Measurements from ENCODE around the gene RFXANK. TPM values are rescaled to one million over a fixed set of nuclear protein-coding genes. Genes with fewer than 3 reads are reported as not detected.
"Not testable (repeated sequence)": the region's sequence is repeated elsewhere in the genome, so short reads cannot be mapped to it uniquely, and the experiment has no call there.

The RFXANK gene
- total RNA-seq, 2 donors from 2014 or later = 45.2 to 107 TPM

DNA sequence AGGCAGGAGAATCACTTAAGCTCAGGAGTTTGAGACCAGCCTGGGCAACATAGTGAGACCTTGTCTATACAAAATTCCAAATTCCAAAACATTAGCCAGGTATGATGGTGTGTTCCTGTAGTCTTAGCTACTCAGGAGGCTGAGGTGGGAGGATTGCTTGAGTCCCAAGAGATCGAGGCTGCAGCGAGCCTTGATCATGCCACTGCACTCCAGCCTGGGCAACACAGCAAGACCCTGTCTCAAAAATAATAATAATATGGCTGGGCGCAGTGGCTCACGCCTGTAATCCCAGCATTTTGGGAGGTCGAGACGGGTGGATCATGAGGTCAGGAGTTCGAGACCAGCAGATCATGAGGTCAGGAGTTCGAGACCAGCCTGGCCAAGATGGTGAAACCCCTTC lies 28.9 kb downstream of the RFXANK start:
- H3K36me3 Mint-ChIP-seq; ATAC-seq; H3K27me3 Mint-ChIP-seq; H3K4me3 Mint-ChIP-seq; H3K27ac Mint-ChIP-seq; H3K4me1 Mint-ChIP-seq (ENCODE audit: low read depth in 2 of 2); DNase-seq (ENCODE audit: low spot score); H3K9me3 Mint-ChIP-seq: not testable (repeated sequence)

DNA sequence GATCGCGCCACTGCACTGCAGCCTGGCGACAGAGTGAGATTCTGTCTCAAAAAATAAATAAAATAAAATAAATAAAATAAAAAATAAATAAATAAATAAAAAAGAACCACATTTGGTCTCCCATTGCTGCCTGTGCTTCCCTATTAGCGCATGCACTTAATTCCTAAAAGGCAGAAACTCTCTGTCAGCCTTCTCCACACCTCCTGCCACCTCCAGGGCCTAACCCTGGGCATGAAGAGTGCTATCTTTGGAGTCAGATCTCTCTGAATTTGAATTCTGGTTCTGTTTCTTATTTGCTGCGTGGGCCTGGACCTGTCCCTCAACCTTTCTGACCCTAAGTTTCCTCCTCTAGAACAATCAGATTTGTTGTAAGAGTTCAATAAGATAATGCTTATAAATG lies 31.0 kb downstream of the RFXANK start:
- Mint-ChIP-seq H3K27me3 (peaks cover 0 to 2% of the 10 kb centered on the region in 2 donors), H3K4me3 (no peak overlapping the region), H3K27ac (no peak overlapping the region), H3K9me3 (no peaks in the 10 kb centered on the region), H3K36me3 (no peaks in the 10 kb centered on the region), H3K4me1 (ENCODE audit: low read depth in 2 of 2) (peaks cover 0 to 9% of the 10 kb centered on the region in 2 donors)
- DNase-seq (ENCODE audit: low spot score) = no peak
- ATAC-seq = no peak

DNA sequence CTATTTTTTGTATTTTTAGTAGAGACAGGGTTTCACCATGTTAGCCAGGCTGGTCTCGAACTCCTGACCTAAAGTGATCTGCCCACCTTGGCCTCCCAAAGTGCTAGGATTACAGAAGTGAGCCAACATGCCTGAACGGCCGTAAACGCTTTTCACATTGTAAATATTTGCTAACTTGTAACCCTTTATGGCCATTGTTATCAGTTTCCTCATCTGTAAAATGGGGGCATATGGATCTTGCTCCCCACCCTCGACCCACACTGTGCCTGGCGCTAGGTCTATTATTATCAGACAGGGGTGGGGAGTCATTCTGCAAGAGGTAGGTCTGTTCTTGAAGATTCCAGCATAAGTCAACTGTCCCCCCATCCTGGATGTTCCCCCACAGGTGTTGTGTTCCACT lies 31.6 kb downstream of the RFXANK start:
- DNase-seq (ENCODE audit: low spot score) (no peak), ATAC-seq (no peak)
- H3K4me1 Mint-ChIP-seq (ENCODE audit: low read depth in 2 of 2) = peaks cover 0 to 9% of the 10 kb centered on the region in 2 donors
- H3K9me3 Mint-ChIP-seq = no peaks in the 10 kb centered on the region
- no peak overlapping the region for H3K4me3 Mint-ChIP-seq
- H3K36me3 Mint-ChIP-seq = no peaks in the 10 kb centered on the region
- peaks cover 2 to 3% of the 10 kb centered on the region in 2 donors for H3K27me3 Mint-ChIP-seq
- H3K27ac Mint-ChIP-seq = no peak overlapping the region

DNA sequence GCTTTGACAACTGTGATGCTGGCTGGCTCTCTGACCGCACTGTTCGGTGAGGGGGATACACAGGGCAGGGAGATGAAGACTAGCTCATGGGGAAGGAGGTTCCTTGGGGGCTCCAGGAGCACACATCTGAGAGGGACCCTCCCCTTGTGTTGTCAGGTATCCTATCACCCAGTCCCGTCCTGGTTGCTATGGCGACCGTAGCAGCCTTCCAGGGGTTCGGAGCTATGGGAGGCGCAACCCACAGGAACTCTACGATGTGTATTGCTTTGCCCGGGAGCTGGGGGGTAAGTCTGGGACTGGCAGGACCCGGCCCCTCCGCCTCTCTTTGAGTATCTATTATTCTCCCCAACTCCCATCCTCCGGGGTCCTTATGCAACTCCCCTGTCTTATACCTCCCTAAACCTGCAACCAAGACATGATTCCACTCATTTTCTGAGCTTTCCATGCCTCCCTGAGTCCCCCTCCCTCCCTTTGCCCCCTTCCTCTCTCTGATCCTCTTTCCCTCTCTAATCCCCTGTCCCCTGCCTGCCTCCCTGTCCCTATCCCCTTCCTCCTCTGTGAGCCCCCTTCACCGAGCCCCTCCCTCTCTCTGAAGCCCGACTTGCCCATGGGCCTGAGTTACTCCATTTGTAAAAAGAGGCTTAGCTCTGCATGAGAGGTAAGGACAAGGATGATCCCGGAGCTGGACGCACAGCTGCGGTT lies 32.2 kb downstream of the RFXANK start:
- peaks cover 0 to 9% of the 10 kb centered on the region in 2 donors for H3K4me1 Mint-ChIP-seq (ENCODE audit: low read depth in 2 of 2)
- DNase-seq (ENCODE audit: low spot score) (no peak), ATAC-seq (no peak)
- H3K9me3 Mint-ChIP-seq = no peaks in the 10 kb centered on the region
- H3K27ac Mint-ChIP-seq = no peak overlapping the region
- H3K36me3 Mint-ChIP-seq = no peaks in the 10 kb centered on the region
- H3K4me3 Mint-ChIP-seq = no peak overlapping the region
- H3K27me3 Mint-ChIP-seq = peaks cover 0 to 9% of the 10 kb centered on the region in 2 donors

DNA sequence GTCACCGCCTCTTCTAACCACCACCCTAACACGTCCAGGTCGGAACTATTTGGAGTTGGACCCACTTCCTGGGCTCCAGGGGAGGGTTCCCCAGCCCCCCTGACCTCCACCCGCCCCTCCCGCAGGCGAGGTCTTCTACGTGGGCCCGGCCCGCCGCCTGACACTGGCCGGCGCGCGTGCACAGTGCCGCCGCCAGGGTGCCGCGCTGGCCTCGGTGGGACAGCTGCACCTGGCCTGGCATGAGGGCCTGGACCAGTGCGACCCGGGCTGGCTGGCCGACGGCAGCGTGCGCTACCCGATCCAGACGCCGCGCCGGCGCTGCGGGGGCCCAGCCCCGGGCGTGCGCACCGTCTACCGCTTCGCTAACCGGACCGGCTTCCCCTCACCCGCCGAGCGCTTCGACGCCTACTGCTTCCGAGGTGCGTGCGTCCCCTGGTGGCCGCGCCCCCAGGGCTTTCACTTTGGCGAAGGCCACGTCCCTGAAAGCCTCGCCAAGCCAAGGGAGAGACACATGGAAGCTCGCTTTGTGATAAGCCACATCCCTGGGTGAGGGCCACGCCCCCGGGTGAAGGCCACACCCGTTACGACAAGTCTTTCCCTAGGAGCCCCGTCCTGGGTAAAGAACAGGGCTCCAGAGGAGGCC lies 32.9 kb downstream of the RFXANK start:
- no peak overlapping the region for H3K27ac Mint-ChIP-seq
- H3K4me3 Mint-ChIP-seq = peak overlapping the region; percentile 70
- H3K4me1 Mint-ChIP-seq (ENCODE audit: low read depth in 2 of 2) = peaks cover 0 to 9% of the 10 kb centered on the region in 2 donors
- ATAC-seq = peak; percentile 86 to 90
- H3K36me3 Mint-ChIP-seq = no peaks in the 10 kb centered on the region
- DNase-seq (ENCODE audit: low spot score) = peak; percentile 79
- peaks cover 0 to 9% of the 10 kb centered on the region in 2 donors for H3K27me3 Mint-ChIP-seq
- H3K9me3 Mint-ChIP-seq = no peaks in the 10 kb centered on the region

DNA sequence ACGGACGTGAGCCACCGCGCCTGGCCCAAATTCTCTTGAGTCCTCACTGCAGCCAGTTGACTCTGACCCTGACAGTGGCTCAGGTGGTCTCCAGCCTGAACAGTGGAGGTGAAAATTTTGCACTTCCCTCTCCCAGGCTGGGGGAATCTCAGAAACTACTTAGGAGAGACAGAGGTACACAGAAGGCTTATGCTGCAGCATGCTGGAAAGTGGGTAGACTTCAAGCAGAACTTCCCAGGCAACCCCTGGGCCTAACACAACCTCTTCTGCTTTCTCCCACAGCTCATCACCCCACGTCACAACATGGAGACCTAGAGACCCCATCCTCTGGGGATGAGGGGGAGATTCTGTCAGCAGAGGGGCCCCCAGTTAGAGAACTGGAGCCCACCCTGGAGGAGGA lies 34.1 kb downstream of the RFXANK start:
- peaks cover 0 to 9% of the 10 kb centered on the region in 2 donors for H3K4me1 Mint-ChIP-seq (ENCODE audit: low read depth in 2 of 2)
- ATAC-seq = no peak

DNA sequence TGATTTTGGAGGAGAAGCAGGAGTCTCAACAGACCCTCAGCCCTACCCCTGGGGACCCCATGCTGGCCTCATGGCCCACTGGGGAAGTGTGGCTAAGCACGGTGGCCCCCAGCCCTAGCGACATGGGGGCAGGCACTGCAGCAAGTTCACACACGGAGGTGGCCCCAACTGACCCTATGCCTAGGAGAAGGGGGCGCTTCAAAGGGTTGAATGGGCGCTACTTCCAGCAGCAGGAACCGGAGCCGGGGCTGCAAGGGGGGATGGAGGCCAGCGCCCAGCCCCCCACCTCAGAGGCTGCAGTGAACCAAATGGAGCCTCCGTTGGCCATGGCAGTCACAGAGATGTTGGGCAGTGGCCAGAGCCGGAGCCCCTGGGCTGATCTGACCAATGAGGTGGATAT lies 34.6 kb downstream of the RFXANK start:
- DNase-seq (ENCODE audit: low spot score) = no peak

More for the DNA sequence above, 34.1 kb downstream of the RFXANK start:
- H3K27me3 Mint-ChIP-seq = peaks cover 3 to 9% of the 10 kb centered on the region in 2 donors
- H3K36me3 Mint-ChIP-seq = no peaks in the 10 kb centered on the region
- H3K4me3 Mint-ChIP-seq = no peak overlapping the region
- no peaks in the 10 kb centered on the region for H3K9me3 Mint-ChIP-seq
- DNase-seq (ENCODE audit: low spot score) = no peak
- no peak overlapping the region for H3K27ac Mint-ChIP-seq

DNA sequence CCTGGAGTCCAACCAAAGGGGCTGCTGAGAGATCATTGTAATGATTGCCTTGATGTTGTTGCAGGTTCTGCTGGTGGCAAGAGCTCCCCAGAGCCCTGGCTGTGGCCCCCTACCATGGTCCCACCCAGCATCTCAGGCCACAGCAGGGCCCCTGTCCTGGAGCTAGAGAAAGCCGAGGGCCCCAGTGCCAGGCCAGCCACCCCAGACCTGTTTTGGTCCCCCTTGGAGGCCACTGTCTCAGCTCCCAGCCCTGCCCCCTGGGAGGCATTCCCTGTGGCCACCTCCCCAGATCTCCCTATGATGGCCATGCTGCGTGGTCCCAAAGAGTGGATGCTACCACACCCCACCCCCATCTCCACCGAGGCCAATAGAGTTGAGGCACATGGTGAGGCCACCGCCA lies 35.2 kb downstream of the RFXANK start:
- H3K27me3 Mint-ChIP-seq = peaks cover 3 to 9% of the 10 kb centered on the region in 2 donors
- H3K27ac Mint-ChIP-seq = no peak overlapping the region
- peaks cover 0 to 9% of the 10 kb centered on the region in 2 donors for H3K4me1 Mint-ChIP-seq (ENCODE audit: low read depth in 2 of 2)
- no peak overlapping the region for H3K4me3 Mint-ChIP-seq
- DNase-seq (ENCODE audit: low spot score) (no peak), ATAC-seq (no peak)
- no peaks in the 10 kb centered on the region for H3K36me3 Mint-ChIP-seq
- no peaks in the 10 kb centered on the region for H3K9me3 Mint-ChIP-seq

More for the DNA sequence above, 34.6 kb downstream of the RFXANK start:
- ATAC-seq = no peak
- peaks cover 0 to 9% of the 10 kb centered on the region in 2 donors for H3K4me1 Mint-ChIP-seq (ENCODE audit: low read depth in 2 of 2)
- H3K36me3 Mint-ChIP-seq = no peaks in the 10 kb centered on the region
- no peak overlapping the region for H3K27ac Mint-ChIP-seq
- peaks cover 3 to 9% of the 10 kb centered on the region in 2 donors for H3K27me3 Mint-ChIP-seq
- H3K9me3 Mint-ChIP-seq = no peaks in the 10 kb centered on the region
- no peak overlapping the region for H3K4me3 Mint-ChIP-seq

DNA sequence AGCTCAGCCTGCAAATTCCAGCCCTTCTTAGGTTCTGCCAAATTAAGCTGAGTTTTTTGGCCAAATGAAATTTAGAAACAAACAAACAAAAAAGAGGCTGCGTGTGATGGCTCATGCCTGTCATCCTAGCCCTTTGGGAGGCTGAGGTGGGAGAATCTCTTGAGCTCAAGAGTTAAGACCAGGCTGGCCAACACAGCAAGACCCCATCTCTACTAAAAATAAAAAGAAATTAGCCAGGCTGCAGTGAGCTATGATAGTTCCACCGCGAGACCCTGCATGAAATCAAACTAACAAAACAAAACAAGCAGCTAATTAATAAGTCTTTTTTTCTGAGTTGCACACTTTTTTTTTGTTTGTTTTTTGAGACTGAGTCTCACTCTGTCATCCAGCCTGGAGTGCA lies 37.6 kb downstream of the RFXANK start:
- H3K27ac Mint-ChIP-seq = no peak overlapping the region
- no peaks in the 10 kb centered on the region for H3K9me3 Mint-ChIP-seq
- no peaks in the 10 kb centered on the region for H3K36me3 Mint-ChIP-seq
- no peak for ATAC-seq
- no peak for DNase-seq (ENCODE audit: low spot score)
- H3K4me3 Mint-ChIP-seq = no peak overlapping the region
- H3K27me3 Mint-ChIP-seq = peaks cover 3 to 9% of the 10 kb centered on the region in 2 donors
- peaks cover 0 to 5% of the 10 kb centered on the region in 2 donors for H3K4me1 Mint-ChIP-seq (ENCODE audit: low read depth in 2 of 2)

DNA sequence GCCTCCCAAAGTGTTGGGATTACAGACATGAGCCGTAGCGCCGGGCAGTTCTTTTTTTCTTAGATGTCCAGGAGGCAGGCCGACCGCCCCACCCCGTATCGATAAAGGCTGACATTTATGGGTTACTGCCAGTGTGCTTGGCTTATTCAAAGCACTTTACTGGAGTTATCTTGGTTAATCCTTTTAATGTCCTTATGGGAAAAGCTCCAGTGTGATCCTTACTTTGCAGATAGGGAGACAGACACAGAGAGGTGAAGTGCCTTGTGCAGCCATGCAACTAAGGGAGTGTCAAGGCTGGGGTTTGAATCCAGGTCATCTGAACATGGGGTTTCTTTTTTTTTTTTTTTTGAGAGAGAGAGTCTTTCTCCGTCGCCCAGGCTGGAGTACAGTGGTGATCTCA lies 38.9 kb downstream of the RFXANK start:
- H3K27ac Mint-ChIP-seq = no peak overlapping the region
- DNase-seq (ENCODE audit: low spot score) (no peak), ATAC-seq (no peak)
- H3K27me3 Mint-ChIP-seq = peaks cover 3 to 9% of the 10 kb centered on the region in 2 donors
- H3K4me1 Mint-ChIP-seq (ENCODE audit: low read depth in 2 of 2) = no peaks in the 10 kb centered on the region
- peaks cover 2% of the 10 kb centered on the region for H3K36me3 Mint-ChIP-seq
- H3K9me3 Mint-ChIP-seq = peaks cover 2% of the 10 kb centered on the region
- H3K4me3 Mint-ChIP-seq = no peak overlapping the region

DNA sequence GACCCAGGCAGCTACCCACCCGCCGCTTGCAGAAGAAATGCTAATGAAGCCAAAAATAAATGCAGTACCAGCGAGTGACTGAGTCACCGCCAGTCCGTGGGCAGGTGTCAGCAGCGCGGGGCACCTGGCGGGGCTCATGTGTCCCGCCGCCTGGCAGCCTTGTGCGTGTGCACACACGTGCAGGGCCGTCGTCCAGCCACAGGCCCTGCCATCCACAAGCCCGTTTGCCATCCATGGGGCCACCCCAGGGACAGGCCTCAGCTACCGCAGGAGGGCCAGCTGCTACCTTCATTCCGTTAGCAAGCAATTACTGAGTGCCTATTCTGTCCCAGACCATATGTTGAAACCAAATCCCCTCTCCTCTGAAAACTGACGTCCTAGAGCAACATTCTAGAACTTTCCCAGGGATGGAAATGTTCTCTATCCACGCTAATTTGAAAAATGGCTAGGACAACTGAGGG lies 40.2 kb downstream of the RFXANK start:
- peaks cover 5% of the 10 kb centered on the region for H3K9me3 Mint-ChIP-seq
- no peak overlapping the region for H3K4me3 Mint-ChIP-seq
- no peak overlapping the region for H3K27ac Mint-ChIP-seq
- no peaks in the 10 kb centered on the region for H3K4me1 Mint-ChIP-seq (ENCODE audit: low read depth in 2 of 2)
- H3K27me3 Mint-ChIP-seq = peaks cover 5 to 9% of the 10 kb centered on the region in 2 donors
- ATAC-seq (no peak), DNase-seq (ENCODE audit: low spot score) (no peak)
- H3K36me3 Mint-ChIP-seq = peaks cover 6% of the 10 kb centered on the region

DNA sequence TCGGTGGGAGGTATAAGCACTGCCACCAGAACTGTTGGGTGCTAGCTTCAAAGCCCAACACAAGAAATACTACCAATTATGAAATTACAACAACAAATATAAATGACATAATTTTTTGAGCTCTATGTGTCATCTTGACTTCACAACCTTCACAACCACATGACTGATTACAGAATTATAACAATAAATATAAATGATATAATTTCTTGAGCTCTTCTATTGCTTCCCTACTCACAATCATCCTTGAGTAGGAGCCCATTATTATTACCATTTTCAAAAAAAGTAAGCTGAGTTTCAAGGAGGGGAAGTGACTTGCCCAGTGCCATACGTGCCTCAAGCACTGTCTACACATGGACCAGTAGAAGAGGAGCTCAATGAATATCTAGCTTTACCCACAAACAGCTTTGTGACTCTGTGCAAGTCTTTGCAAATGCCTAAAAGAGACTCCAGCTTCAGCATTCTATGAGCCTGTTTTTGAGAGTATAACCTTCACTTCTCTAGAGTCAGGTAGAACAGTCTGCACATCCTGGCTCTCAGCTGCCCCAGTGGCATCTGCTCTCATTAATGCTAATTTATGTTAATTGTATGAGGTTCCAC lies 42.3 kb downstream of the RFXANK start:
- DNase-seq (ENCODE audit: low spot score) (no peak), ATAC-seq (no peak)
- Mint-ChIP-seq H3K9me3 (peaks cover 5% of the 10 kb centered on the region), H3K36me3 (peaks cover 6% of the 10 kb centered on the region), H3K27me3 (peaks cover 8 to 10% of the 10 kb centered on the region in 2 donors), H3K4me3 (no peak overlapping the region), H3K4me1 (ENCODE audit: low read depth in 2 of 2) (no peaks in the 10 kb centered on the region), H3K27ac (no peak overlapping the region)

DNA sequence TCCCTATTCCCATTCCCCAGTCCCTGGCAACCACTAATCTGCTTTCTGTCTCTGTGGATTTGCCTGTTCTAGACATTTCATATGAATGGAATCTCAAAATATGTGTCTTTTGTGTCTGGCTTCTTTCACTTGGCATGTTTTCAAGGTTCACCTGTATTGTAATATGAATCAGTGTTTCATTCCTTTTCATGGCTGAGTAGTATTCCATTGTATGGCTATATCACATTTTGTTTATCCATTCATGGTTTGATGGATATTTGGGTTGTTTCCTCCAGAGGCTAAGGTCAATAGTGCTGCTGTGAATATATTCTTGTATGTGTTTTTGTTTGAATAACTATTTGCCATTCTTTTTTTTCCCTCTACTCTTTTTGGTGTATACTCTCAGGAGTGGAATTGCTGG lies 44.1 kb downstream of the RFXANK start:
- no peak overlapping the region for H3K4me3 Mint-ChIP-seq
- ATAC-seq (no peak), DNase-seq (ENCODE audit: low spot score) (no peak)
- no peak overlapping the region for H3K27ac Mint-ChIP-seq
- peaks cover 5% of the 10 kb centered on the region for H3K9me3 Mint-ChIP-seq
- H3K4me1 Mint-ChIP-seq (ENCODE audit: low read depth in 2 of 2) = no peaks in the 10 kb centered on the region
- peaks cover 8 to 12% of the 10 kb centered on the region in 2 donors for H3K27me3 Mint-ChIP-seq
- peaks cover 6% of the 10 kb centered on the region for H3K36me3 Mint-ChIP-seq

All from natural killer cell treated with Interleukin-12 subunit alpha and Interleukin-12 subunit beta and Interleukin-15 and Interleukin-18, amount 100 ng/mL, for 72 hours (primary cell).